ENCODE measurements around the gene NFX1.

GRCh38 chr9:33349743-33350142 lies 59.4 kb downstream of the NFX1 start:
- TF ChIP-seq CTCF (IDR thresholded peaks at IDR 0.05) (no peak), POLR2AphosphoS5 (IDR thresholded peaks at IDR 0.05) (no peak), POLR2A (IDR thresholded peaks at IDR 0.05) (no peak)

All from breast epithelium (tissue), 3 donors.